DMS 273 (cell line): ENCODE measurements around the gene PFDN4.
A peak's percentile ranks its signal among the peaks of the same experiment; 100 is the strongest.

ENCODE experiments used
- DNase-seq: peaks from one replicate; lab custom pipeline; 2025; ENCODE audit not compliant: unreplicated experiment; lab: John Stamatoyannopoulos, UW

PFDN4 gene

DNA sequence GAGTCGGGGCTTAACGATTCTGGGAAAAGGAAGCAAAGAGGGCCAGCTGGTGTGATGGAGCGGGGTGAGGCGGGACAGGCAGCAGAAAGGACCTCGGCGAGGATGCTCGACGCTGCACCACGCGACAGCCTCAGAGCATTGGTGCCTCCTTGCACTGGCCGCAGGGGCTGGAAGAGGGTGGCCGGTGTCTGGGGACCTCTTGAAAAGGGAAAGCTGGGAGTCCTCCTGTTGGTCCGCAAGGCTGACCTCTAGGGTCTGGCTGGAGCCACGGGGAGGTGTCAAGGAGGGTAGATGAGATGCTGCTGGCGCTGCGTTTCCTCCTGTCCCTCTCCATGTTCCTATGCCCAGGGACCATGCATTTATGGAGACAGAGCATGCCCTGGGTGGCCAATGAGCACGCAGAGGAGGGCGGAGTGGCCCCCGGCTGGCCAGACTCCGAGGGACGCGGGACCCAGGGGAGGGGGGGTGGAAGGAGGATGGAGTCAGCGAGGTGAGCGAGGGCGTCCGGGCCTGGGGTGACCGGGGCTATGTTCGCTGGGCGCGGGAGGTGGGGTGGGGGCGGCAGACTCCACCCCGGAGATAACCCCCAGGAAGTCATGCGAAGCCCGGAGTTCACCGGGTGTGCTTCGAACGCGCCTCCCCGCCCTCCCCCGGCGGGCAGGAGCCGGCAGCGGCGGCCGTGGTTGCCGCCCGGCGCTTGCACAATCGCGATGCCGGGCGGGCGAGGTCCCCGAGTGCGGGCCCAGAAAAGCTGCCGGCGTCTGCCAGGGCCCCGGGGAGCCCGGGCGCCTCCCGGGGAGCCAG, 34.0 kb upstream of the PFDN4 start, which contains the start of gene CYP24A1:
Gene CYP24A1, minus strand, starts transcription at position 334 of the 804 bp plus-strand sequence. CDS start 407 bp downstream, outside the sequence.
- peak; percentile 69 for DNase-seq

GRCh38 chr20:54174457-54175175, 33.3 kb upstream of the PFDN4 start:
- DNase-seq, result no peak

DNA sequence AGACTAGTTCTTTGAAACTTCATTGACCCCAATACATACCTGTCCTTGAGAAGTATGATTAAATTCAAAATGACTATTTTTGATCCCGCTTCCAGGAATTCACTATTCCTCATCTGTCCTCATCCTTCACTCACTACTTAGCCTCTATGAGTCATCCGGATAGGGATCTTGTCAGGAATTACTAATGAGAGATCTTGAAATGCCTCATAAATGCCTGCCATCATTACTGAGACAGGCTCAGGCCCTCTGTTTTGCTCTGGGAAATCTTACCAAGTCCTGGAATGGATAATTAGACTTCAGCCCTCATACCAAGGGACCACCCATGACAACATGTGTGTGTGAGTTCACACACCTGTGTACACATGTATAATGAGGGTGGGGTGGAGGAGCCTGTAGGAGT, 31.3 kb upstream of the PFDN4 start:
- no peak for DNase-seq

DNA sequence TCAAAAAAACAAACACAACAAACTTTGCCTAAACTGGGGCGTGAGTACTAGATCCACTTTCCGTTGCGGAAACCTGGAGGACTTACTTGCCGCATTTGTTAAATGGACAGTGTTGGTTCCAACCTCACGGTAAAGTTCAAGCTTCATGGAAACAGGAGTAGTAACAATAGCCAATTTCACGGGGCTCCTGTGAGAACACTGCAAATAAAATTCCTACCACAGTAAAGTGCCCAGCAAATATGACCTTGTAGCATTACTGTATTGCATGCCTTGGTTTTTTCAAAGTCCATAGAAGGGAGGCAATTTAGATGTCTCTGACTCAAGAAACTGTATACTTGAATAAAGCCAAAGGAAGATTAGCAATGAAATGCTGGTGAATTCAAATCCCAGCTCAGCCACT, 30.5 kb upstream of the PFDN4 start:
- no peak for DNase-seq

DNA sequence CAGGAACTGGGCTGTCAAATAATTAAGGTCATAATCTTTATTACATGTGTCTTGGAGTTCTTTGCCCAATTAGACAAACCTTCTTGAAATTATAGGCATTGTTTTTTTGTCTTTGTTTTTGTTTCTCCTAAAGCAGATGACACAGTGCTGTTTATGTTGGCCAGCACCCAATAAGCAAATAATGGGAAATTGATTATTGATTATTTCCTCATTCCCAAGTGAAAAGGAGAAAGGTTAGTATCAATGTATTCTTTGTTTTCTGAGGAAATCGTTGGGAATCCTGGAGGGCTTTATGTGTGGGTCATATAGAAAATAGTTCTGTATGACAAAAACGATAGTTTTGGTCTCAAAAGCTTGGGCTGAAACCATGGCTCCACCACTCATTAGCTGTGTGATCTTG, 29.6 kb upstream of the PFDN4 start:
- DNase-seq, result no peak

DNA sequence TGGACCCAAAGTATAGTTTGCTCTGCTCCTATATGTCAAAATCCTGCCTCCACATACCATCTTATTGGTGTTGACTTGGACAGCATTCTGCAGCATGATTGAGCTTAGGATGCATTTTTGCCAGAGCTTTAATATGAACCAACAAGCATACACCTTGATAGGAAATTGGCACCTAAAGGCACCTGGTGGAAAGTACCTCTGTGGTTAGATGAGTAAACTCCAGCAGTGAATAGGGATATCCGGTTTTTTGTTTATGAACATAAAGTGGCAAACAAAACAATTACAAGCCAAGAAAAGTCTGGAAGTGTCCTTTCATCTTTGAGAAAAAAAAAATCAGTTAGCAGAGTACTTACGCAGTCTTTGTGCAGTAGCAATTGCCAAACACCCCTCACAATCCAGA, 27.9 kb upstream of the PFDN4 start:
- no peak for DNase-seq

- DNase-seq, result no peak
Observed at GRCh38 chr20:54180931-54181330, 27.0 kb upstream of the PFDN4 start.

DNA sequence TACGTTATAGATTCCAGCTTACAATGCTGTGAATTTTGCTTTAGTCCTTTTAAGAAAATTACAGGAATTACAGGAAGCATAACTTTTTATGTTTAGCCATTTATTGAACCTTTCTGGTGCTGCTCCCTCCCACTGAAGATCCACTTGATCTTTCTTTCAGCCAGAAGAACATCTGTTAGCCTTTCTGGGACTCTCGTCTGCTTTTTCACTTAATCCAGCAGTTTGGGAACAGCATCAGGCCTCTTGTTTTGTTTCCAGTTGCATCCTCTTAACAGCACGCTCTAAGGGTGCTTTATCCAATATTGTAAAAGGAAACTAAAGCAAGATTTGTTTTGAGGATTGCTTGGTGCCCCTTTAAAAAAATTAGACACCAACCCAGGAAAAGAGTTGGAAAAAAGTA, 23.8 kb upstream of the PFDN4 start:
- DNase-seq, result no peak

DNA sequence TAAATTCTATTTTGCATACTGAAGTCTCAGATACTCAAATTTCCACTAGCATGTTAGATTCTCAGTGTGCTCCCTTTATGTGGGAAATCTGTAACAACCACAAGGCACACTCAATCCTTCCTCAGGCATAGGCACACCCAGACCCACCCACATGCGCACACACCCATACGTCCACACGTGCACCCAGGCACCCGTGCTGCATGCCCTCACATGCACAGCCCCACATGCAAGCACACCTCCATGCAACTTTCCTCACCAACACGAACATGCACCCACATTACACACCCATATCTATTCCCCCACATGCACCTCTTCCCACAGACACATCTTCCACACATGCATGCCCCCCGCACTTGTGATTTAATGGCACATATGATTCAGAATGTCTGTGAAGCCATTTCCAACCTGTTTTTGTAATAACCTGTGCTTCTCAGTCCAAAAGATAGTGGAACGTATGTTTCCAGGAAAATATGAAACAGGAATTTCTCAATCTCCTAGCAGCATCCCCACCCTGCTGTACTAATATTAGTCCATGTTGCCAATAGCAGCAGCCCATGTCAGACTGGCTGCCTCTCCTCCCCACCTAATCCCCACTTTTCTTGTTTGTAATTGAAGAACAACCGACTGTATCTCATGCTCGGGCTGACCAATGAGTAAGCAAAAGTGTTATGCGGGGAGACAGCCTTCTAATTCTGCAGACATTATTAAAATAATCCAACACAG, 22.8 kb upstream of the PFDN4 start:
- no peak for DNase-seq

DNA sequence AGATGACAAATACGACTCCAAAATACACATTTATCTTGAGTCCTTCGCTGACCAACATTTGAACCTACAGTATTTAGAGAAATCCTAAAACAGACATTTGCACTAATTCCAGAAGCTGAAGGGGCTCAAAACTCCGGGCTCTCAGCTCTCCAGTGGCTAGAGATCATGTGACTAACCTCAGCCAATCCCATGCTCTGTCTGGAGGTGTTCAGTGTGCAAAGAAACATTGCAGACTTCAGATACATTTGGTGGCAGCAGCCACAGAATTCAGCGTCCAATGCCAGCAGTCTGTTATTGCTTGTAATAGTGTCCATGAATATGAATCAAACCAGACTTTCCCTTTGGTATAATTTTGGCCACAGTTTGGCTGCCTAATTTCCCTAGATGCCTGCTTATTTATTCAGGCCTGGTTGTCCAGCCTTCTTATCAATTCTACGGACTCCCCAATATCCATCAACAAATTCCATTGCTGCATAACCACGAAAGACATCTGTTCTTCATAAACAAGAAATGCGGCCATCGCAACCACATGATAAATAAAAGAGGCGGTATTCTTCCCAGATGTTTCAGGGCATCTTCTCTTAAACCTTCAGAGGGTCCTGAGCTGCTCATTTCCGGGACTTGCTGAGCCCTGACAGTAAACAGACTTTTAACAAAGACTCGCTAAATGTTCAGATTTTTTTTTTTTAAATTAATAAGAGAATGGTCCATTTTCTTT, 19.6 kb upstream of the PFDN4 start:
- DNase-seq, result no peak

DNA sequence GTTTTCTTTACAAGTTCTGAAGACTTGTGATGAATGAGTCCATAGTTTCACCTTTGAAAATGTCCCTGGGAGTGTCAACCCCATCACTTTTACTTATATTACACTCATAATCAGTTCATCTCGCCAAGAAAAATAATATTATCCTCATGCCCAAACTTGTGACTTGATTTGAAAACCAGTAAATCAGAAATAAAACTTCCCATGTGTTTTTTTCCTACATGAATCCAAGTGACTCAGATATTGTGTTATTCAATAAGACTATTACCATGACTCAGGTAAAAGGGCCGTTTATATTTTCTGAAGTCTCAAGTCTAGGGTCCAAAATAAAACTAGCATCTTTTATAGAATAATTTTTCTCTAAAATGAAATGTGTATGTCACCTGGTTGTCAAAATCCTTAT, 18.3 kb upstream of the PFDN4 start:
- no peak for DNase-seq

GRCh38 chr20:54190217-54190616, 17.7 kb upstream of the PFDN4 start:
- DNase-seq, result no peak

DNA sequence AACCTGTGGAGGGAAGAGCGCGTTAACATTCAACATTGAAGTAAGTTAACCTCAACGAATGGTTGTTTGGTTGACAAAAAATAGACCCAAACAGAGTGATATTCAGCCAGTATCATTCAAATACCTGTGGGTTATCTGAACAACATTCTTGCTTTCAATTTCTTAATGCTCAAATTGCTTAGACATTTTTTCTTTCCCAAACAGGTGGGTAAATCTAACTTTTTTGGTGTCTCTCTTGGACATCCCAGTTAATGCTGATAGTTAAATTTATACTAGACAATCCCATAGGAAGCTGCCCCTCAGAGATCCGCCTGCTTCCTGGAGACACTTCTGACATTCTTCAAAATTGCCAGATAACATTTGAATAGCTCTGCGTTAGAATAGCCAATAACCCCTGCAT, 14.1 kb upstream of the PFDN4 start:
- DNase-seq, result no peak

DNA sequence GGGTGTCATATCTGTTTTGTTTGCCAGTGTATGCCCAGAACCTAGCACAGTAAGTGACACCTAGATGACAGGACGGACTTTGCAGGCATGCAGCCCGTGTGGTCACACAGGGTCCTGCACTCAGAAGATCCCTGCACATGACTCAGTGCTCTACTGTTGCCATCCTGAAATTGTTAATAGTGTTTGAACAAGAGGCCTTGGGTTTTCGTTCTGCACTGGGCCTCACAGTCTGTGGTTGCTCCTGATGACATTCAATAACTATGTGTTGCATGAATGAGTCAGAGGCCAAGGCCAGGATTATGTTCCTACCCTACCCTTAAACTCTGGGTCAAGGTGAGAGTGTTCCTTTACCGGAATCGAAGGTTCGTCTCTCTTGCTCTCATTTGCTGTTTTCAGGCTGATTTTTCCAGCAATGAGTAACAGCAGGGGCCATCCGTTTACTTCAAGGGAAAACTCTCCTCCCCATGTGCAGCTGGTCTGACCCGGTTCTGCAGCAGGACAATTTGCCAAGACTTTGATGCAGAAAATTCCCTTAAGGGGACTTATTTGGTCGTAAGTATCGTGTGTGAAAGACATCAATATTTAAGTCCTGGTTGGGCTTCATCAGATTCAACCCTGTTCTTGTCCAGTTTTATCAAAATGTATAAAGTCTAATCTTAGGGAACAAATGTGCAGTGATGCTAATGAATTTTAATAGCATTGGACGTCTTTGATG, 13.0 kb upstream of the PFDN4 start:
- no peak for DNase-seq

DNA sequence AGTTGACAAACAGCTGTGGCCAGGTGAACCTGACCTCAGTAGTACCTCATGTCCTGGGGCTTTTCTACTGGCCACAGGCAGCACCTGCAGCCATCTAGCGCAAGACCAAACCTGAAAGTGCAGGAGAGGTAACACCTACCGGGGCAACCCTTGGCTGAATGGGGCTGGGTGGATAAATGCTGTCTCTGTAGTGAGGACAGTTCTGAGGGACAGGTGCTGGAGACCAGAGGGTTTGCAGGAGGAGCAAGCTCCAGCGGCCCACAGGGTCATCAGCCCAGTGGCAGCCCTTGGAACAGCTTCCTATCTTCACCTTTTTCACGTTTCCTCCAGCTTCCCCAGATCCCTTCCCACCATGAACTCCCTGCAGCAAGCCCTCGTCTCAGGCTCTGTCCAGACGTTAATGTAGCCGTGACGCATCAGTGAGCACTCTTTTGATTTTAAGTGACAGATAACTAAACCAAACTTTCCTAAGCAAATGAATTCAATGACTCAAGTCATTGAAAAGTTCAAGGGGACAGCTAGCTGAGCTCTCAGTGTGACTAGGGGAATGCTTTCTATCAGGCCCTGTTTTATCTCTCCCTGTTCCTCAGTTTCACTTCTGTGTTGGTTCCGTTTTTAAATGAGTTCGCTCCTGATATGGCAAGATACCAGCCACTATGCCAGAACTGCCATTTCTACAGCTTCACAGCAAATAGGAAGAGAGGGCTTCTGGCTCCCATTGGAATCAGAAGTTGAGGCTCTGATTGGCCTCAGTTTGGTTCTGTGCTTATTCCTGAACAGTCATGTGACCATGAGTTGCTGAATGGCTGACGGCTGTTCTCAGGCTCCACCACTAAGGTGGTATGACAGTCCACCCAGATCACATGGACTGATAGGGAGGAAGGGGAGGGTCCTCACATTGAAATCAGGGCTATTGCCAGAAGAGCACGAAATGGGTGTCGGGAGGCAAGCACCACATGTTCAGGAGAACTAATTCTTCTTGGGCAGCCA, 12.1 kb upstream of the PFDN4 start:
- DNase-seq, result no peak

GRCh38 chr20:54197621-54198604, 10.0 kb upstream of the PFDN4 start:
- DNase-seq, result peak; percentile 56

GRCh38 chr20:54199283-54199682, 8.6 kb upstream of the PFDN4 start:
- DNase-seq, result no peak

DNA sequence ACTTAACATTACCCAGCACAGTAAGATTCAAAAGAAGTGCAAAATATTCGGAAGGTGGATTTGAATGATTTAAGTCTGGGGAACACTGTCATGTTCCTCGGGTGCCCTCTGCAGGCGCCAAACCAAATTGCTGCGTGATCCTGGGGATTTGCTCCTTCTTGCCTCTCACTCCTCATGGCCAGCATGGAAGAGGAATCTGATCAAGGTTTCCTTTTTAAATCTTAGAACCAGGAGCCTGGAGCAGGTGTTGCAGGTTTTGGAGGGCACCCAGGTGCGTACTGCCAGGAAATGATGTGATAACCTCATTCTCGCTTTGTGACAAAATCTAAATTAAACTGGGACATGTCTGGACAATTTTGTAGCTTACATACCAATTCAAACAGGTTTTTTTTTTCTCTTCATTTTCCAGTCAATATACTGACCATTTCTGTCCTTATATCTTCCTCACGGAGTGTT, 8.1 kb upstream of the PFDN4 start:
- DNase-seq, result peak; percentile 84
